Neuronal stem cell (in vitro differentiated cells): ENCODE data around the gene LBX2.
A peak's percentile ranks its signal among the peaks of the same experiment; 100 is the strongest.
"Not testable (repeated sequence)": the region's sequence is repeated elsewhere in the genome, so short reads cannot be mapped to it uniquely, and the experiment has no call there.

Experiments
- DNase-seq: peaks from one replicate; pipeline ENCODE4 v3.0.0-alpha.2; 2013; ENCODE audit warnings: low spot score
- H2AFZ ChIP-seq: one replicate; pipeline ENCODE4 v1.6.1; 2013; ENCODE audit warnings: mild to moderate bottlenecking, low read length, inconsistent platforms
- H2AK5ac ChIP-seq: 2 replicates; pipeline ENCODE4 v1.6.1; 2013; ENCODE audit warnings: low read depth, mild to moderate bottlenecking, inconsistent platforms, low read length, moderate library complexity, mixed read lengths
- H2BK120ac ChIP-seq: 2 replicates; pipeline ENCODE4 v1.6.1; 2013; ENCODE audit warnings: low read depth, mild to moderate bottlenecking, inconsistent platforms, low read length, moderate library complexity, mixed read lengths
- H2BK12ac ChIP-seq: one replicate; pipeline ENCODE4 v1.6.1; 2013; ENCODE audit warnings: low read length, inconsistent platforms
- H2BK15ac ChIP-seq: 2 replicates; pipeline ENCODE4 v1.6.1; 2013; ENCODE audit warnings: mild to moderate bottlenecking, low read length, inconsistent platforms, mixed read lengths
- H2BK5ac ChIP-seq: one replicate; pipeline ENCODE4 v1.6.1; 2013; ENCODE audit warnings: inconsistent platforms, mild to moderate bottlenecking, low read length, moderate library complexity
- H3K14ac ChIP-seq: one replicate; pipeline ENCODE4 v1.6.1; 2013; ENCODE audit warnings: low read length, inconsistent platforms
- H3K18ac ChIP-seq: 2 replicates; pipeline ENCODE4 v1.6.1; 2013; ENCODE audit warnings: low read length, inconsistent platforms
- H3K23ac ChIP-seq: 2 replicates; pipeline ENCODE4 v1.6.1; 2013; ENCODE audit warnings: low read depth, mild to moderate bottlenecking, mixed read lengths, low read length, inconsistent platforms; ENCODE audit not compliant: poor library complexity
- H3K27ac ChIP-seq: replicated peaks from 3 replicates; pipeline ENCODE4 v1.5.1; 2013; ENCODE audit warnings: low read length, inconsistent platforms
- H3K27me3 ChIP-seq, 3 experiments: 2 replicates each; pipeline ENCODE4 v1.6.1; 2013; ENCODE audit warnings: low read length in 3 of 3, mild to moderate bottlenecking in 2 of 3, inconsistent platforms in 1 of 3, low read depth in 1 of 3, mixed read lengths in 1 of 3, moderate library complexity in 1 of 3; ENCODE audit not compliant: control insufficient read depth in 3 of 3, insufficient read depth in 3 of 3
- H3K36me3 ChIP-seq, 2 donors: replicated peaks in 1 of 2; 2 replicates each; pipeline ENCODE4 v1.6.1; 2013; ENCODE audit warnings: low read length in 2 of 2; ENCODE audit not compliant: control insufficient read depth in 2 of 2, insufficient read depth in 2 of 2
- H3K4ac ChIP-seq: 2 replicates; pipeline ENCODE4 v1.6.1; 2013; ENCODE audit warnings: inconsistent platforms, mild to moderate bottlenecking, low read length, moderate library complexity
- H3K4me1 ChIP-seq, 2 donors: 1 replicate in 1 of 2; 2 replicates in 1 of 2; pipeline ENCODE4 v1.6.1; 2013; ENCODE audit warnings: low read length in 2 of 2, low read depth in 1 of 2; ENCODE audit not compliant: control insufficient read depth in 2 of 2, insufficient read depth in 1 of 2
- H3K4me2 ChIP-seq: one replicate; pipeline ENCODE4 v1.6.1; 2013; ENCODE audit warnings: mild to moderate bottlenecking, low read length, inconsistent platforms; ENCODE audit not compliant: insufficient read depth, poor library complexity, severe bottlenecking
- H3K4me3 ChIP-seq, 2 donors: 2 replicates each; pipeline ENCODE4 v1.5.1; 2013; ENCODE audit warnings: low read length in 2 of 2, mild to moderate bottlenecking in 2 of 2, inconsistent platforms in 1 of 2, moderate library complexity in 1 of 2
- H3K79me1 ChIP-seq: one replicate; pipeline ENCODE4 v1.6.1; 2013; ENCODE audit warnings: low read depth, mild to moderate bottlenecking, inconsistent platforms, low read length, moderate library complexity
- H3K9ac ChIP-seq: one replicate; pipeline ENCODE4 v1.6.1; 2013; ENCODE audit warnings: mild to moderate bottlenecking, low read depth, low read length, inconsistent platforms; ENCODE audit not compliant: poor library complexity
- H3K9me3 ChIP-seq, 2 donors: replicated peaks in 1 of 2; 2 replicates each; pipeline versions ENCODE3 to v1.6.1; 2013; ENCODE audit warnings: low read length in 2 of 2, mild to moderate bottlenecking in 2 of 2, inconsistent platforms in 1 of 2, low read depth in 1 of 2, mixed read lengths in 1 of 2, moderate library complexity in 1 of 2; ENCODE audit not compliant: control insufficient read depth in 2 of 2, insufficient read depth in 1 of 2
- H4K8ac ChIP-seq: one replicate; pipeline ENCODE4 v1.6.1; 2013; ENCODE audit warnings: low read depth, mild to moderate bottlenecking, inconsistent platforms, low read length, moderate library complexity
- H4K91ac ChIP-seq: one replicate; pipeline ENCODE4 v1.6.1; 2013; ENCODE audit warnings: low read length, low read depth, mild to moderate bottlenecking, inconsistent platforms; ENCODE audit not compliant: poor library complexity
- WGBS, 2 donors: extraction: QIAGEN DNeasy Blood & Tissue Kit; methylation state at CpG; one replicate each; pipeline ENCODE4 v1.1.7; 2013; ENCODE audit warnings: missing lambda C conversion rate in 2 of 2, mixed read lengths in 1 of 2; ENCODE audit not compliant: insufficient read length in 2 of 2, insufficient replicate concordance in 1 of 2; ENCODE audit errors: extremely low coverage in 2 of 2; 5-methylcytosine and 5-hydroxymethylcytosine counted together

The LBX2 gene

DNA sequence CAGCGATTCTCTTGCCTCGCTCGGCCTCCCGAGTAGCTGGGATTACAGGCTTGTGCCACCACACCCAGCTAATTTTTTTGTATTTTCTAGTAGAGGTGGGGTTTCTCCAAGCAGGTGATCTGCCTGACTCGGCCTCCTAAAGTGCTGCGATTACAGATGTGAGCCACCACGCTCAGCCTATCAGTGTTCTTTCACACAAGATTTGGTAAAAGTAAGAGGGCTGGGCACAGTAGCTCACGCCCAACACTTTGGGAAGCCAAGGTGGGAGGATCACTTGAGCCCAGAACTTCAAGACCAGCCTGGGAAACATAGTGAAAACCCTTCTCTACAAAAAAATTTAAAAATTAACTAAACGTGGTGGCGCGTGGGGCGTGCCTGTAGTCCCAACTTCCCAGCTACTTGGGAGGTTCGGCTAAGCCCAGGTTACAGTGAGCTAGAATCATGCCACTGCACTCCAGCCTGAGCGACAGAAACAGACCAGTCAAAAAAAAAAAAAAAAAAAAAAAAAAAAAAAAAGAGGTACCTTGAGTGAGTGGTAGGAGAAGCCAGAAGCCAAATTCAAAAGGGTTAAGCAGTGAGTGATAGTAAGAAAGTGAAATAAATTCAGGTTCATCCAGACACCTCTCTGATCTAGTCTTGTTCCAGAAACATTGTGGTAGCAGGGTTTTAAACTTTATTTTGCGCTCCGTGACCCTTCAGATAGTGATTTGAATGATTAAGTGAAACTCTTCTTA is 27.9 kb downstream of the LBX2 start:
- no peaks in the 10 kb centered on the region for H3K9me3 ChIP-seq
- H2BK15ac ChIP-seq, result no peak overlapping the region
- peak overlapping the region; percentile 96 for H3K23ac ChIP-seq
- no peak overlapping the region for H2BK120ac ChIP-seq
- no peak overlapping the region for H3K14ac ChIP-seq
- no peak overlapping the region for H2BK5ac ChIP-seq
- H4K91ac ChIP-seq, result no peak overlapping the region
- H3K27ac ChIP-seq, result peak overlapping the region; percentile 87
- peak overlapping the region; percentile 91 for H3K9ac ChIP-seq
- no peak overlapping the region for H3K4ac ChIP-seq
- H3K18ac ChIP-seq, result no peak overlapping the region
- peak overlapping the region; percentile 87 for H3K4me2 ChIP-seq
- peaks cover 6 to 11% of the 10 kb centered on the region in 2 donors for H3K4me1 ChIP-seq
- peaks cover 15 to 31% of the 10 kb centered on the region in 2 donors for H3K36me3 ChIP-seq
- peak overlapping the region; percentile 83 for H2AFZ ChIP-seq
- no peak overlapping the region for H2AK5ac ChIP-seq
- no peaks in the 10 kb centered on the region for H3K79me1 ChIP-seq
- no peak for DNase-seq
- H2BK12ac ChIP-seq, result no peak overlapping the region
- H4K8ac ChIP-seq, result no peak overlapping the region
- peak overlapping the region; percentile 74 to 89 for H3K4me3 ChIP-seq
- no peaks in the 10 kb centered on the region for H3K27me3 ChIP-seq
- no CpG with 5 or more reads among the region's 16 CpGs for WGBS, 2 donors

DNA sequence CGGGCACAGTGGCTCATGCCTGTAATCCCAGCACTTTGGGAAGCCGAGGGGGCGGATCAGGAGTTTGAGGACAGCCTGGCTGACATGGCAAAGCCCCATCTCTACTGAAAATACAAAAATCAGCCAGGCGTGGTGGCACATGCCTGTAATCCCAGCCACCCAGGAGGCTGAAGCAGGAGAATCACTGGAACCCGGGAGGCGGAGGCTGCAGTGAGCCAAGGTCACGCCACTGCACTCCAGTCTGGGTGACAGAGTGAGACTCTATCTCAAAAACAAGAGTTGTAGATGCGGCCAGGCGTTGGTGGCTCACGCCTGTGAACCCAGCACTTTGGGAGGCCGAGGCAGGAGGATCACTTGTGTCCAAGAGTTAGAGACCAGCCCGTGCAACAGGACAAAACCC is 28.7 kb downstream of the LBX2 start:
- not testable (repeated sequence) for H2AFZ ChIP-seq, H2BK120ac ChIP-seq, H3K27ac ChIP-seq, H3K79me1 ChIP-seq, H3K4me2 ChIP-seq, H2AK5ac ChIP-seq, H3K18ac ChIP-seq, H2BK15ac ChIP-seq, H3K9ac ChIP-seq, DNase-seq, H4K91ac ChIP-seq, H3K14ac ChIP-seq, H2BK12ac ChIP-seq, H3K4me3 ChIP-seq, H2BK5ac ChIP-seq, H3K9me3 ChIP-seq, H4K8ac ChIP-seq, H3K27me3 ChIP-seq, H3K4ac ChIP-seq, H3K23ac ChIP-seq
- peaks cover 7 to 14% of the 10 kb centered on the region in 2 donors for H3K4me1 ChIP-seq
- no CpG with 5 or more reads among the region's 12 CpGs for WGBS, 2 donors
- H3K36me3 ChIP-seq, result peaks cover 15 to 25% of the 10 kb centered on the region in 2 donors

DNA sequence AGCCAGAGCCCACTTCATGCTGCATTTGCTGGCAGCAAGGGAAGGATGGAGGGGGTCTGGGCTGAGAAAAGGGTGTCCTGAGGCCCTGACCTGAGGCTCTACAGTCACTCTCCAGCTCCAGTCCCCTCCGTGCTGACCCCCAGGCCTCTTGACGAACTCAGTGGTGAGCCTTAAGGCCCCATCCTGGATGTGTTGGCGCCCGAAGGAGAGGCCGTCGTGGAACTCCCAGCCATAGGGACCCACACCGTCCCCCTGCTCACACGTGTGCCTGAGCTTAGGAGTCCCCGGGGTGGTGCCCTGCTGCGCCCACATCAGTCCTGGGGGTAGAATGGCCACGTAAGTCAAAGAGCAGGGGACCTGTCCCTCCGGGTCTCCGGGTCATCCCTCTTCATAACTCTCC is 35.0 kb downstream of the LBX2 start:
- H2AFZ ChIP-seq, result peak overlapping the region; percentile 91
- peak overlapping the region; percentile 97 for H3K18ac ChIP-seq
- peak overlapping the region; percentile 56 for H3K14ac ChIP-seq
- peak overlapping the region; percentile 82 for H4K8ac ChIP-seq
- H3K4me1 ChIP-seq, result peaks cover 6 to 9% of the 10 kb centered on the region in 2 donors
- no CpG with 5 or more reads among the region's 13 CpGs for WGBS, 2 donors
- no peaks in the 10 kb centered on the region for H3K27me3 ChIP-seq
- H3K79me1 ChIP-seq, result peaks cover 8% of the 10 kb centered on the region
- H3K27ac ChIP-seq, result no peak overlapping the region
- H4K91ac ChIP-seq, result no peak overlapping the region
- H2AK5ac ChIP-seq, result peak overlapping the region; percentile 96
- peak overlapping the region; percentile 88 to 98 for H3K4me3 ChIP-seq
- peaks cover 24 to 39% of the 10 kb centered on the region in 2 donors for H3K36me3 ChIP-seq
- peak overlapping the region; percentile 97 for H3K4me2 ChIP-seq
- H3K23ac ChIP-seq, result no peak overlapping the region
- H2BK12ac ChIP-seq, result no peak overlapping the region
- H2BK15ac ChIP-seq, result no peak overlapping the region
- no peak overlapping the region for H3K4ac ChIP-seq
- no peak overlapping the region for H2BK5ac ChIP-seq
- no peaks in the 10 kb centered on the region for H3K9me3 ChIP-seq
- H3K9ac ChIP-seq, result peak overlapping the region; percentile 99
- H2BK120ac ChIP-seq, result no peak overlapping the region
- DNase-seq, result no peak

DNA sequence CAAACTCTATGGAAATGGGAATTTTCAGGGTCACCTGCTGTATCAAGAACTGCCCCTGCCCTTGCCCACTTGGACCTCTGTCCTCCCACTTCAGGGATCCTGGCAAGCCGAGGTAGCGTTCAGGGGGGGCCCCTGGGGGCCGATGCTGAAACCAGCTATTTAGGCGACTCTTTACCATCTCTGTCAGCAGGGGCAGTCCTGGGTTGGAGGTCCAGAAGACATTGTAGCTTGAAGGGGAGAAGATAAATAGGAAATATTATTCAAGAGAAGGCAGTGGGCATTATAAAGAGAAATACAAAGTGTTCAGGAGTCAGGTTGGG is 36.7 kb downstream of the LBX2 start:
- Histone ChIP-seq H3K36me3 (peaks cover 24 to 40% of the 10 kb centered on the region in 2 donors), H2BK15ac (no peak overlapping the region), H3K14ac (no peak overlapping the region), H3K23ac (no peak overlapping the region), H3K27me3 (no peaks in the 10 kb centered on the region), H2BK120ac (no peak overlapping the region), H3K4me1 (peaks cover 9 to 10% of the 10 kb centered on the region in 2 donors), H3K9ac (no peak overlapping the region), H3K4me3 (no peak overlapping the region), H3K79me1 (peaks cover 13% of the 10 kb centered on the region), H3K4ac (no peak overlapping the region), H3K4me2 (no peak overlapping the region), H2BK5ac (no peak overlapping the region), H3K18ac (no peak overlapping the region), H3K9me3 (no peaks in the 10 kb centered on the region), H3K27ac (no peak overlapping the region), H2AK5ac (no peak overlapping the region), H4K91ac (no peak overlapping the region), H2AFZ (no peak overlapping the region), H4K8ac (no peak overlapping the region), H2BK12ac (no peak overlapping the region)
- no peak for DNase-seq
- whole genome bisulfite sequencing, 2 donors, result no CpG with 5 or more reads among the region's 4 CpGs
